Adrenal gland (tissue), 5 donors: ENCODE measurements around the gene SNX9.

Source experiments
- POLR2A ChIP-seq, 2 donors: fragments of 450-650 bp; IDR thresholded peaks; one replicate each; pipeline ENCODE4 v1.6.1; 2017; ENCODE audit warnings: antibody characterized with exemption in 2 of 2, mild to moderate bottlenecking in 2 of 2, moderate library complexity in 1 of 2
- TF ChIP-seq, protein P1 (sequence below), 6 experiments: fragments of 450-650 bp in 4 of 6; fragments of 200-600 bp in 2 of 6; sonication (generic) in 1 of 6; IDR thresholded peaks; 1 replicate in 5 of 6; 2 replicates in 1 of 6; pipeline versions ENCODE4 v1.5.1 to v1.8.0; 2016 to 2021; ENCODE audit warnings: antibody characterized with exemption in 6 of 6, mild to moderate bottlenecking in 2 of 6, moderate library complexity in 1 of 6
- donor health status: DM: no; HTN: no; CAD: no.

DNA sequence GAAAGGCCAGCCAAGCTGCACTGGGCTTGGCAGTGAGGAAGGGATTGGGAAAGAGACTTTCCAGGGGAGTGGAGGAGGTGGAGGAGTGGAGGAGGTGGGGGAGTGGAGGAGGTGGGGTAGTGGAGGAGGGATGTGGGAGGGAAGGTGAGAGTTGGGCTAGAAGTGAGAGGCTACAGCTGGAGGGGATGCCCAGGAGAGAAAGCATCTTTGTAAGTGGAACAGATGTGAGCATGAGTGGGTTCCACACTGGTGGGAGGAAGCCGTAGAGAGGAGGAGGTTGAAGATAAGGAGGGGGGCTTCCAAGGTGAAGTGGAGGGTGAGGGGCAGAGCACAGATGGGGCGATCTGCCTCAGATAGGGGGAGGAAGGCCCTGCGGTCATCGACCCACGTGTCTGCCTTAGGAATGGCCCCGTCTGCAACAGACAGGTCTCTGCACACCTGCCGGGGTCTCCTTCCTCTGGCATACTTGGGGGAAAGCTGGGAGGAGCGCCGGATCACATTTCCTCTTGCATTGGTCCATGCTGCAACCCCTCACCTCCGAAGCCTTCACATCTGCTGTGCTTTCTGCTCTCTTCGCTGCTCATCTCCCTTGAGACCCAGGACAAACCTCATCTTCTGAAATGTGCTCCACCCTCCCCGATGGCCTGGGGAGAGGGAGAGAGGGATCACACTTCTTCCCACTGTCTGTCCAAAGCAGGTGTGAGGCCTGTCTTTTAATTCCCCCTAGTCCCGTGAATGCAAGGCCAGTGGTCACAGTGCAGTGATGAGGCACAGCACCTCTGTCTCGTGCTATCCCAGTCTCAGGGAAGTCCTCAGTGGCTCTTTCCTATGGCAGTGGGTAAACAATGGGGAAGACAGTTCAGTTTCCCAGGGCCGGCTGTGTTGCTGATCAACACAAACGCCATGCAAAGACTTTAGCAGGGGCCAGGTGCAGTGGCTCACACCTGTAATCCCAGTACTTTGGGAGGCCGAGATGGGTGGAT, 48.6 kb upstream of the SNX9 start:
- TF ChIP-seq, protein P1, sequence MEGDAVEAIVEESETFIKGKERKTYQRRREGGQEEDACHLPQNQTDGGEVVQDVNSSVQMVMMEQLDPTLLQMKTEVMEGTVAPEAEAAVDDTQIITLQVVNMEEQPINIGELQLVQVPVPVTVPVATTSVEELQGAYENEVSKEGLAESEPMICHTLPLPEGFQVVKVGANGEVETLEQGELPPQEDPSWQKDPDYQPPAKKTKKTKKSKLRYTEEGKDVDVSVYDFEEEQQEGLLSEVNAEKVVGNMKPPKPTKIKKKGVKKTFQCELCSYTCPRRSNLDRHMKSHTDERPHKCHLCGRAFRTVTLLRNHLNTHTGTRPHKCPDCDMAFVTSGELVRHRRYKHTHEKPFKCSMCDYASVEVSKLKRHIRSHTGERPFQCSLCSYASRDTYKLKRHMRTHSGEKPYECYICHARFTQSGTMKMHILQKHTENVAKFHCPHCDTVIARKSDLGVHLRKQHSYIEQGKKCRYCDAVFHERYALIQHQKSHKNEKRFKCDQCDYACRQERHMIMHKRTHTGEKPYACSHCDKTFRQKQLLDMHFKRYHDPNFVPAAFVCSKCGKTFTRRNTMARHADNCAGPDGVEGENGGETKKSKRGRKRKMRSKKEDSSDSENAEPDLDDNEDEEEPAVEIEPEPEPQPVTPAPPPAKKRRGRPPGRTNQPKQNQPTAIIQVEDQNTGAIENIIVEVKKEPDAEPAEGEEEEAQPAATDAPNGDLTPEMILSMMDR (IDR thresholded peaks at IDR 0.05): no peak
- TF ChIP-seq POLR2A (IDR thresholded peaks at IDR 0.05): no peak
